NCI-H510A treated with DMSO at 0.1 percent for 48 hours (cell line): Measurements from ENCODE around the gene PAX4.

Source experiments
- DNase-seq: peaks from one replicate; lab custom pipeline; 2025; lab: John Stamatoyannopoulos, UW

PAX4 gene

DNA sequence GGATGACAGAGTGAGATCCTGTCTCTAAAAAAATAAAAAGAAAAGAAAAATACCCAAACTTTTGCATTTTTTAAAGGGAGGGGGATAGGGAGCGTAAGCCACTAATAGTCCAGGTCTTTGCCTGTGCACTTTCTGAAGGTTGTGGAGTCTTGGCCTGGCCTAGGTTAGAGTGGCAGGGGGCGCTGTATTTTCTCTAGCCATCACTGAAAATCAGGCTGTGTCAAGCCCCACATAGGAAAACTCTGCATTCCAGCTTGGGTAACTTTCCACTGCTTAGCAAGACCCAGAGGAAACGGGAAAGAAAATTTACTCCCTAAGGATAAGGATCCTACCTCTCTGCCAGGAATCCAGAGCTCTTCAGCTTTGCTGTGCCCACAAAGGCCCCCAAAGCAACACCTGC is 10.5 kb upstream of the PAX4 start:
- DNase-seq = no peak

DNA sequence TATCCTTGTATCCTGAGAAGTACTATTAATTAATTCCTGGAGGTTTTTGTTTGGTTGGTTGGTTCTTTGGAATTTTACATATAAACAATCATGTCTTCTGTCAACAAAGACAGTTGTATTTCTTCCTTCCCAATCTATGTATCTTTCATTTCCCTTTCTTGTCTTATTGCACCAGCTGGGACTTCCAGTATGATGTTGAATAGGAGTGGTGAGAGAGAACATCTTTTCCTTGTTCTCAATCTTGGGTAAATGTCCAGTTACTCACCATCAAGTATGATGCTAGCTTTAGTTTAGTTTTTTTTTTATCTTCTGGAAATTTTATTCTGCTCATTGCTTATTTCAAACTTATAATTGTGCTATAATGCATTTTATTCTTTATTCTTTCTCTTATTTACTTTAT is 7.4 kb upstream of the PAX4 start:
- DNase-seq = no peak

DNA sequence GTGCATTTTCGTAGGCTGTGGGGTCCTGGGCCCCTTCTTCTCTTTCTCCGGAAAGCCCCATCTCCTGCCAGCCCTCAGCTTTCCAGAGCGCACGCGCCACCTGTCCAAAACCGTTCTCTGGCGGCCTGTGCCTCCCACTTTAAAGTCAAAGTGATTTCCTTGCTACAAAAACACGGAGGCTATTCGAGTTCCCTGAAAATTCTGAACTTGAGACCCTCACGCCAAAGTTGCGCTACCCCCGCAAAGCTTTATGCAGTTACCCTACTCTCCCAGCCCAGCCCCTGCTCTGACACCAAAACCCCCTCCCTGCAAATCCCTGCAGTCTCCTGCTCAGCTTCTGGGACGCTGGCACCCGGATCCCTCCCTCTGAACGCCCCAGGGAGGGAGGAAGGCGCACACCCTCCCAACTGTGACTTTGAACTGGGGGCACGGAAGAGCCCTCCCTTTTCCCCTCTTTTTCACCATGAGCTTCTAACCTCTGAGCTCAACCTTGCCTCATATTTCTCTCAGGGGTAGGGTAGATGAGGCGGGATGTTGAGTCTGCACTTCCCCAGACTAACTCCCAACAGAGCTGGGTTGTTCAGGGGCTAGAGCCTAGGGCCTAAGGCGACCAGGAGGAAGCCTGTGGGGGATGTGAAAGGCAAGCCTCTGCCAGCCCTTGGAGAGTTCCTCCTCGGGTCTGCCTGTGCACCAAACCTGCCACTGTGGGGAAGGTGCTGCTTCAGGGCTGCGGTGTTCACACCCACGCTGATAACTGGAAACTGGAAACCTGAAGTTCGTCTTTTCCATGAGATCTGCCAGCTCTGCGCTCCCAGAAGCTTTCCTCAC is 2.7 kb upstream of the PAX4 start:
- DNase-seq = no peak

DNA sequence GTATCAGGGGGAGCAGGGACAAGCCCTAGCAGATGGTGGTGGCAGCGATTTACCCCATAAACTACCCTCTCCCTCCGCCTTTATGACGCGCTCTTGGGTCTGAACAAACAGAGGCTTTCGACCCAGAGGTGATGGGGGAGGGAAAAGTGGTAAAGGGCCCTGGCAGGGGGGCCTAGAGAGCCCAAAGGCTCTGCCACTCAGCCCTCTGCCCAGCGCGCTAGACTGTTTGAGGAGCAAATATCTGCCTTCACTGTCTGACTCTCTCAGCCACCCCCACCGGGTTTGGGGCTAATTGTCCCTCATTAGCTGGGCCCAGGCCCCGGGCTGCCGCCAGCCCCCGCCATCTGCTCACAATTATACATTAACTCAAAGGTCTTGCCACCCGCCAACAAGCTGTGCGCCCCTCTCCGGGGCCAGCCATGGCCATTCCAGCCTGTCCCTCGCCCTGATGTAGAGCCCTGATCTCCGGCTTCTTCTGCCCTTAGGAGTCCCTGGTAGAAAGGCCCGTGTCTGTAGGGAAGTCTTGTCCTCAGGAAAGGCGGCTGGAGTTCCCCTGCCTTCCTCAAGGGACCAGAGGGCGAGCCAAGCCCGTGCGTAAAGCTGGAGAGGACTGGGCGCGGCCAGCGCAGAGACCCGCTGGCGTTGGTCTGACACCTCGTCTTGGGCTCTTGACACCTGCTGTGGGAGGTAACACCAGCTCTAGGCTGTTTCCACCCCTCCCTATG is 1.9 kb upstream of the PAX4 start:
- no peak for DNase-seq

DNA sequence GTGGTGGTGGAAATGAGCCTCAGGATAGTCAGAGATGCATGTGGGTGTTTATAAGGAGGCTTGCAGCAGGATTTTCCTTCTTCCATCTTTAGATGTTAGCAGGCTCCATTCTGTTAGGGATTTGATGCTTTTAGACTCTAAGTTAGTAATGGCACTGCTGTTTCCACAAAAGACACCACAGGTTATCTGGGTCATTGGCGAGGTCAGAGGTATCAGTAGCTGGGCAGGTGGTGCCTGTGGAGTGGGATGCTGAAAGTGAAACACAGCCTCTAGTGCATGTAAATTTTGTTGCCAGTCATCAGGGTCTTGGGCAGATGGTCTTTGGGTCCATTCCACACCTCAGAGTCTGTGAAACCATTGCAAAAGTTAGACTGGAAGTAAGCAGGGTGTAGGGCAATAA is 833 bp upstream of the PAX4 start:
- DNase-seq = no peak

DNA sequence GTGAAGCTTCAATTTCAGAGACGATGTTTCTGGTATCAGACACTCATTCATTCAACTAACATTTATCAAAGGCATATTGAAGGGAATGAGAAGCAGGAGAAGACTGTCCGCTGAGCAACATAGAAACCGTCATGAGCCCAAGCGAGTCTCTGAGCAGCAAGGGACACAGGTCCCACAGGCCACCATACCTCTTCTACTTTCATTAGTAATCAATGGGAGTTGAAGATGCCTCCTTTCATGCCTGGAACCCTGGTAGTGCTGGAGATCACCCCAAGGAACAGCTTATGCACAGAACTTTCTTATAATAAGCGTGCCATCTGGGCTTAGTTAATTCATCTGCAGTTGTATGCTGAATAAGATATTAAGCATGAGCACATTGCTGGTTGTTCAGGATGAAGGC is 1.2 kb downstream of the PAX4 start:
- no peak for DNase-seq

DNA sequence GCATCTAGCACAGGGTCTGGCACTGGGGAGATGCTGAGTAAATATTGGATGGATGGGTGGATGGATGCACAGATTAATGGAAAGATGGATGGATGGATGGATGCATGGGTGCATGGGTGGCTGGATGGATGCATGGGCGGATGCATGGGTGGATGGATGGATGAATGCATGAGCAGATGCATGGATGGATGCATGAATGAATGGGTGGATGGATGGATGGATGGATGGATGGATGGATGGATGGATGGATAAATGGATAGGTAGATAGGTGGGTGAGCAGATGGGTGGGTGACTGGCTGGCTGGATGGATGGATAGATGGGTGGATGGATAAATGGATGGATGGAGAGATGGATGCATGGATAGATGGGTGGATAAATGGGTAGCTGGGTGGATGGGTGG is 5.7 kb downstream of the PAX4 start:
- no peak for DNase-seq

DNA sequence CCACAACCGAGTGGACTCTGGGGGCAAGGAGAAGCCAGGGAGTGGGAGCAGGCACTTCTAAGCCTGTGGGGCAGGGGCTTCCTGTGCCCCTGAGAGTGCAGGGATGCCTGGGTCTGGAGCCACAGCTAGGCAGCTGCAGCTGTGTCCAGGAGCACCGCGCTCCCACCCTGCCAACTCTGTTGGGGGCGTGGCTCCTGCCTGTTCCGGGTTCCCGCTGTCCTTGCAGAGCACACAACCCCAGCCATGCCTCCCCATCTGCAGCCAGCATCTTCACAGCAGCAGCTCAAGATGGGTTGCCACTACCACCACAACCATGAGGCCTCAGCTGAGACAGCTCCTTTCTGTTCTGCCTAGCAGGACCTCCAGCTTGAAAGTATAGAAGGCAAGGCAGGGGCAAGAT is 8.6 kb downstream of the PAX4 start:
- DNase-seq = no peak

DNA sequence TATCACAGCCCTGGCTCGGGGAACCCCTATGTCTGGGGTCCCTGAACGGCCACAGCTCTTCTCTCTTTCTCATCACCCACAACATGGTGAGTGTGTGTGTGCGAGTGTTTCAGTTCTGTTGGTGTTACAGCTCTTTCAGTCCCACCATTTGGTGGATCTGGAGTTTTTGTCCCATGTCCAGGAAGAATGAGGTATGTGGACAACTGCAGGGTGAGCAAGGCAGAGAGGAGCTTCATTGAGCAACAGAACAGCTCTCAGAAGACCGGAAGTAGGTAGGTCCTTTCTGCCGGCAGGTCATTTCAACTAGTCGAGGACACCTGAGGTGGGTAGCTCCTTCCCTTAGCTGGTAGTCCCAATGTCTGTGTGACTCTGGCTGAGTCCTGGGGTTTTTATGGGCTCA is 9.5 kb downstream of the PAX4 start:
- no peak for DNase-seq

DNA sequence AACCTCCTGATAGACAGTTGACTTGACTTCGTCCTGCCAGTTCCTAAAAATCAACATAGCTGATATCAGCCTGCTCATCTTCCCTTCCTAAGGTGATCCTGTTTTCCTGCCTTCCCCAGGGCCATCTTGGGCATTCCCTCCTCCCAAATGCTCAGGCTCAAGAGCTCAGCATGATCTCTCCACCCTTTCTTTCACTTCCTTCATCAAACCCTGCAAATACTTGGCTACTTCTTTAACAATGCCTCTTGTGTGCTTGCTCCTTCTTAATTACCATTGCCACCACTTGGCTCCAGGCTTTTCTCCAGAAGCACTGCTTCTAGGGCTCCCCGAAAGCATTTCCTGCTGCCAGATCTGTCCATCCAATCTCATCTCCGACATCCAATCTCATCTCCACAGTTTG is 17.1 kb downstream of the PAX4 start:
- DNase-seq = no peak

DNA sequence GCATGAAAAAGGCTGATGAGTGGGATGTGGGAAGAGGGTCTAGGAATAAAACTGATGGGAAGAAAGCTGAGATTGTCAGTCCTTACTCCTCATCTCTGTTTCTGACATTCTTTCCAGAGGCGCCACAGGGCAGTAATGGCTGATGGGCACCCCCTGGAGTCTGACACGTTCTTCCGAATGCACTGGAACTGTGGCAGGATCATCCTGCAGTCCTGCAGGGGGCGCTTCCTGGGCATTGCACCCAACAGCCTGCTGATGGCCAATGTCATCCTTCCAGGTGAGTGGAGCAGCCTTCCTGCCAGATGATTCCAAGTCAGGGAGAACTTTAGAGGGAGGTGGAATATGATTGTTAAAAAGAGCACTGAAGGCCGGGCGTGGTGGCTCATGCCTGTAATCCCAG is 19.6 kb downstream of the PAX4 start:
- no peak for DNase-seq

DNA sequence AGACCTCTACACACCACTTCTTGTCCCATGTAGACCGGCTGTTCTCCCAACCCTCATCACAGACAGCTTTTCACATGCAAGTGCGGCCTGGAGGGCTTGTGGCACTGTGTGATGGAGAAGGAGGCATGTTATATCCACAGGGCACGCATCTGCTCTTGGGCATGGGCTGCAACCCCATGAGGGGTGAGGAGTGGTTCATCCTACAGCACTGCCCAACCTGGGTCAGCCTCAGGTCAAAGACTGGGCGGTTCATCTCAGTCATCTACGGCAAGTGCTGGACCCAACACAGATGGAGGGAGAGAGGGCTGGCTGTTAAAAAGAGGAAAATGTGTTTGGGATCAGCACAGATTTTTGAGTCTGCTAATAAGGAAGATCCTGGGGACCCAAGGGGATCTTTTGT is 22.2 kb downstream of the PAX4 start:
- no peak for DNase-seq

DNA sequence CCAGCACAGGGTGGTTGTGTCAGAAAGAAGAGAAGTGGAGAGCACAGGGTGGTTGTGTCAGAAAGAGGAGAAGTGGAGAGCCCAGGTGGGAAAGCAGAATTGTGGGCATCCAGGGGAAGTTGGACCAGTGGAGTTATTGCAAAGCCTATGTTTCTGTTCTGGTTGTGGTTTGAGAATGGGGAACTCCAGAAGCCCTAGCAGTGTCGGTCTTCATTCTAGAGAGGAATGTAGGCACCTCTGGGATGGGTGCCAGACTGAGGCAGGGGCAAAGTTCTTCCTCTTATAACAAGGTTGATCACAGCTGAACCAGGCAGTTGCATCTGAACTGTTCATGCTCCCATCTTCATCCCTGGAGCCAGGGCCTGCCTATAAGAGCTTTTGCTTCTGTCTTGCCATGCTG is 23.5 kb downstream of the PAX4 start:
- no peak for DNase-seq

DNA sequence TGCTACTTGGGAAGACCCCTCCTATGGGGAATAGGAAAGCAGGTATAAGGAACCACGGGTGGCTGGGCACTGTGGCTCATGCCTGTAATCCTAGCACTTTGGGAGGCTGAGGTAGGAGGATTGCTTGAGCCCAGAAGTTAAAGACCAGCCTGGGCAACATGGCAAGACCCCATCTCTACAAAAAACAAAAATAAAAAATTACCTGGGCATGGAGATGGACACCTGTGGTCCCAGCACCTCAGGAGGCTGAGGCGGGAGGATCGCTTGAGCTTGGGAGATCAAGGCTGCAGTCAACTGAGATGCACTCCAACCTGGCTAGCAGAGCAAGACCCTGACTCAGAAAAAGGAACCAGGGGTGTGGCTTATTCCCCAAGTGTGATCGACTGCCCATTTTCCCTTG is 25.4 kb downstream of the PAX4 start:
- no peak for DNase-seq

DNA sequence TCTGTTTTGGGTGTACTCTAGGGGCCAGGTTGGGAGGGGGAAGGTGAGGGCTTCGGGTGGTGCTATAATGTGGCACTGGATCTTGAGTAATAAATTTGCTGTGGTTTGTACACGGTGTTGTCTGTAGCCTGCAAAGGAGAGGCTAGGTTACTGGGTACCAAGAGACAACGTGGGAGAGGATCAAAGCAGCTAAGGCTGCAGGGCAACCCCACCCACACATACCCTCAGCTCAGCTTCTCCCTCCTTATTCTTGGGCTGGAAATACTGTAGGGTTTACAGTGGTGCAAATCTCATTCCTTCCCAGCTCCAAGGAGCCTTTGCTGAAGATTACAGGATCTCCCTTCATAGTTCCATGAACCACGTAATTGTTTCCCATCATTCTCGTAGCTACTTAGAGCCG is 26.4 kb downstream of the PAX4 start:
- DNase-seq = no peak

DNA sequence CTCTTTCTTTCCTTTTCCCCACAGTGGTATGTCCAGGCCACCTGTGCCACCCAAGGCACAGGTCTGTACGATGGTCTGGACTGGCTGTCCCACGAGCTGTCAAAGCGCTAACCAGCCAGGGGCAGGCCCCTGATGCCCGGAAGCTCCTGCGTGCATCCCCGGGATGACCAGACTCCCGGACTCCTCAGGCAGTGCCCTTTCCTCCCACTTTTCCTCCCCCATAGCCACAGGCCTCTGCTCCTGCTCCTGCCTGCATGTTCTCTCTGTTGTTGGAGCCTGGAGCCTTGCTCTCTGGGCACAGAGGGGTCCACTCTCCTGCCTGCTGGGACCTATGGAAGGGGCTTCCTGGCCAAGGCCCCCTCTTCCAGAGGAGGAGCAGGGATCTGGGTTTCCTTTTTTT is 26.8 kb downstream of the PAX4 start:
- DNase-seq = no peak

DNA sequence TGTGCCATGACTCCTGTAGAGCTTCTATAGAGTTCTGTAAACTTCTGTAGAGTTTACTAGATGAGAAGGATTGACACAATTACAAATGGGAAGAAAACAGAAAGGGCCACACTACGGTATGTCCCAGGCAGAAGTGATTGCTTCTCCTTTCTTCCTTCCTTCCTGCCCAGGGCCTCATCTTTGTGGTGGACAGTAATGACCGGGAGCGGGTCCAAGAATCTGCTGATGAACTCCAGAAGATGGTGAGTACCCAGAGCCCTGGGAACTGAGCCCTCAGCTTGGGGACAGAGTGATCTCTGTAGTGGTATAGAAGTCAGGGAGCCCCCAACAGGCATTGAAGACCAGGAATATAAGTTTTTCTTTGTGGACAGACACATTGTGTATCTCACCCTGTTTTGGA is 28.0 kb downstream of the PAX4 start:
- DNase-seq = no peak

DNA sequence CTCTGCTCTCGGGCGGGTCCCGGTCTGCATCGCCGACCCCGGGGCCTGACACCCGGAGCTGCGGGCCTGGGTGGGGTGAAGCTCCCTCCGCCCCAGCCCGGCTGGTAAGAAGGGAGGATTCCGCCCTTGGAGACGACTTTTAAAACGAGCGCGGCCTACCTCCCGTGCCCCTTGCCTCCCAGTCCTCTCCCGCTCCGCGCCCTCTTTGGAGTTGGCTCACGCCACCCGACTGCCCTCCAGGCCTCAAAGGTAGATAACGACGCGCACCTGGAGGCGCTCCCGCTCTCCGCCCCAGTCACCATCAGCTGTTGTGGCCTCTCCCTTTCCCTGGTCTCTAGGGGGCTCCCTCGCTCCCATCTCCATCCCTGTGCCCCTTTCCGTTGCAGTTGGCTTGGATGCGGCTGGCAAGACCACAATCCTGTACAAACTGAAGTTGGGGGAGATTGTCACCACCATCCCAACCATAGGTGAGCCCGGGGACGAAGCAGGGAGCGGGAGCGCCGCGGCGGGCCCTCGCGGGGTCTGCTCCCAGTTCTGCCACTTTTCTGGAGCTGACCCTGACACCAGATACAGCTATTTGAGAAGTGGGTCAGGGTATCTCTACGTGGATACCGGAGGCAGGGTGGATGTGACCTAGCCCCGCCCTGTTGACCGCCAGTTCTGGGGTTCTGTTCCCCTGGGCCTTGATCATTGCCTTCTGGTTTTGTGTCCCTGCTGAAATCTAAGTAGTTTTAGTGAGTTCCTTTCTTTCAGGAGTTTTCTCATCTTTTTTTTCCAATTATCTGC is 29.1 kb downstream of the PAX4 start:
- peak; percentile 41 for DNase-seq

DNA sequence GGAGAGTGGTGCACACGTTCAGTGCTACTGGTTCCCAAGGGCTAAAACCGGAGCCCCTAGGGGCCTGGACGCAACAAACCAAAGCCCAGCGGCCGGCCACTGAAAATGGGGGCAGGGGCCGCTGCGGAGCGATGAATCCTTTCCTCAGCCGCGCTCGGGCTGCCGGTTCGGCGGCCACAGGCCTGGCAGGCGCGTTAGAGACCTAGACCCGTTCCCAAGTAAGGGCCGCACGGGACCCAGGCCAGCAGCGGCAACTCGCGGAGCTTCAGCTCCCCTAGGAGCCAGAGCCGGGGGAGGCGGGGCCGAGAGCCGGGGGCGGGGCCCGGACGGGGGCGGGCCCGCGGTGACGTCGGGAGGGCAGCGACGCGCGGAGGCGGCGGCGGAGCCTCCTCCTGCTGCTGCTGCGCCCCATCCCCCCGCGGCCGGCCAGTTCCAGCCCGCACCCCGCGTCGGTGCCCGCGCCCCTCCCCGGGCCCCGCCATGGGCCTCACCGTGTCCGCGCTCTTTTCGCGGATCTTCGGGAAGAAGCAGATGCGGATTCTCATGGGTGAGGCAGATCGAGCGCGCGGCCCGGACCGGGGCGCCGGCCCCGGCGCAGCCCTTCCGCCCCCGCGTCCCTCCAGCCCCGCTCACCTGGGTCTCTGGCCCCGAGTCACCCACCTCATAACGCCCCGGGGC is 29.8 kb downstream of the PAX4 start, which contains the start of gene ARF5:
Gene ARF5 (plus strand): TSS at position 393 of the 678 bp plus-strand sequence. CDS start 88 bp downstream, at position 481.
- DNase-seq = peak; percentile 33

DNA sequence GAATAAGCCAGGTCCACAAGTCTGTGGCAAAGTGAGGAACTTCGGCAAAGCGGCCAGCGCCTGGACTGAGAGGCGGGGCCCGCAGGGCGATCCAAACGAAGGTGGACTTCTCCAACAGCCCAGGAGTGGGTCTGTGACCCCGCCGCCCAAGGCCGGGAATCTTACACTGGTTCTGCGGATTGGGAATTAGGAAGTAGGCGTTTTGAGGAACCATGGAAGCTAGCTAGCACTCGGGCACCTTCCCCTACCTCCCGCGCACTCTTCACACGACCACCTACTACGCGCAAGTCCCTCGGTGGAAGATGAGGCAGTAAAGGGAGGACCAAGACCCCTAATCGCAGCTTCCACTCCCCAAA is 30.3 kb downstream of the PAX4 start:
- no peak for DNase-seq

DNA sequence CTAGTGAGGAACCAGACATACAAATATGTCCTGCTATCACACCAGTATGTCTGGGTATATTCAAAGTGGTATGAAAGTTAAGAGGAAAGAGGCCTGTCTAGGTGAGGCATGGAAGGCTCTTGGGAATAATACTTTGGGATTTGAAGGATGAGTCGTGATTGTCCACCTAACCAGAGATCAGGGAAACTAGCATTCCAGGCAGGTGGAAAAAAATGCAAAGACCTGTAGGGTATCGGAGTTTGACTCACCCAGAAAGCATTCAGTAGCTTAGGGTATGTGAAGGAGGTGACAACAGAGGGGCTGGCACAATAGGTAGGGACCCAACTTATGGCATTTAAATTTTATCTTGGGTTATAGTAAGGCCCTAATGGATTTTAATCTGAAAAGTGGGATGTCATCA is 31.6 kb downstream of the PAX4 start:
- no peak for DNase-seq
